HG03432 (cell line): ENCODE results near the gene ANKRD24.
A peak's percentile ranks its signal among the peaks of the same experiment; 100 is the strongest.
"Not testable (repeated sequence)": the region's sequence is repeated elsewhere in the genome, so short reads cannot be mapped to it uniquely, and the experiment has no call there.

ENCODE experiments used
- ATAC-seq: cut with Tn5 transposase; IDR thresholded peaks from one replicate; pipeline ENCODE4 v1.9.1; 2021; ENCODE audit warnings: mild to moderate bottlenecking, moderate library complexity; ENCODE audit not compliant: unreplicated experiment

The ANKRD24 gene

DNA sequence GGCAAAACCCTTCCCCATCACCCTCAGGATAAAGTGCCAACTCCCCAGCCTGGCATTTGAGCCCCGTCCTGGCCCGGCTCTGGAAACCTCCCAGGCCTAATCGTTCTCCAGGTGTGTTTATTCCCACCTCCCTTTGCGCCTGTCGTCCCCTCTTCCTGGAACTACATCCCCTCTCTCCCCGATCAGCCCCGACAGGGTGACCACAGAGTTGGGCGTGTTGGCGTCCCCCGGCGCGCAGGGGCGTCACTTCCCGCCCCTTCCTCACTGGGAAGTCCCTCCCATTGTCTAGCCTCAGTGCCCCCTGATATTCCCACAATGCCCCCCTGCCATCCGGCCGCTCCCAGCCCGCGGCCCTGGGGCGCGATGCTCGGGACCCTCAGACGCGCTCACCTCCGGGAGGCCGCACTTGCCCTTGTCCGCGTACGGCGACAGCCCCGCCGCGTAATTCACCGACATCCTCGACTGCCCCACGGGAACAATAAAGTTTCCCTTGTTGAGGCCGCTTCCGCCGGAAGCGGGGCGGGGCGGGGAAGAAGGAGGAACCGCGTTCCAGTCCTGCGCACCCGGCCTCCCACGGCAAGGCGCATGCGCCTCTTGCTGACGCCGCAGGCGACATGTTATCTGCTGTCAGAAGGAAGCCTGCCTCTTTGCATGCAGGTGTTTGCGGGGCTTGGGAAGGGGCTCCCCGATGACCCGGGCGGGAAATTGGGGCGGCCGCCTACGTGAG, at the start of gene ANKRD24, which contains the start of gene SIRT6:
Gene ANKRD24 (plus strand): TSS at position 606 of the 727 bp plus-strand sequence. CDS start 3,737 bp downstream, outside the sequence.
Gene SIRT6 (minus strand): TSS at position 480 of the 727 bp plus-strand sequence. CDS start 24 bp downstream, at position 456.
- peak; percentile 76 for ATAC-seq

GRCh38 chr19:4134351-4134750, 48.1 kb upstream of the ANKRD24 start:
- ATAC-seq = no peak

- not testable (repeated sequence) for ATAC-seq
Observed at GRCh38 chr19:4135386-4135785, 47.1 kb upstream of the ANKRD24 start.

DNA sequence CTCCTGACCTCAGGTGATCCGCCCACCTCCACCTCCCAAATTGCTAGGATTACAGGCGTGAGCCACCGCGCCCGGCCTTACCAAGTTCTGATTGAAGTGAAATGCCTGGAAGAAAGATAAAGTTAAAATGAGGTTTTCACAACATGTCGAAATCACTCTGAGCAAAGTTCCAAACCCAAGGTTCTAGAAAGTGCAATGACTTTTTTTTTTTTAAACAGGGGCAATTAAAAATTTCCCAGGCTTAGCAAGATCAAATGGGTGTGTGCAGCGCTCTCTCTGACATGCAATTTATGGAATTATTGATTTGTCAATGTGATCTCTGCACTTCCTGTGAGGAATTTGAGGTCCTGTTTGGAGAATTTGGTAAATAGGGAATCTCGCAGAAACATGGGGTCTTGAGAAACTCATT, 45.8 kb upstream of the ANKRD24 start:
- ATAC-seq = no peak

DNA sequence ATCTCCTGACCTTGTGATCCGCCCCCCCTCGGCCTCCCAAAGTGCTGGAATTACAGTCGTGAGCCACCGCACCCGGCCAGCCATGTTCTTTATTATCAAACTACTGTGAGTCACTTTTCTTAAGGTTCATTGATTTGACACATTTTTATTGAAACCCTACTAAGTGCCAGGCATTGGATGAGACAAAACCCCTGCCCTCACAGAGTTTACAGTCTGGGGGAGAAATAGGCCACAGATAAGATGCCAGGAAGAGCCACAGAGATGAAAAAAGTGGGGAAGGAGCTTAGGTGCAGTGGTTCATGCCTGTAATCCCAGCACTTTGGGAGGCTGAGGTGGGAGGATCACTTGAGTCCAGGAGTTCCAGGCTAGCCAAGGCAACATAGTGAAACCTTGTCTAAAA, 44.0 kb upstream of the ANKRD24 start:
- ATAC-seq = no peak

DNA sequence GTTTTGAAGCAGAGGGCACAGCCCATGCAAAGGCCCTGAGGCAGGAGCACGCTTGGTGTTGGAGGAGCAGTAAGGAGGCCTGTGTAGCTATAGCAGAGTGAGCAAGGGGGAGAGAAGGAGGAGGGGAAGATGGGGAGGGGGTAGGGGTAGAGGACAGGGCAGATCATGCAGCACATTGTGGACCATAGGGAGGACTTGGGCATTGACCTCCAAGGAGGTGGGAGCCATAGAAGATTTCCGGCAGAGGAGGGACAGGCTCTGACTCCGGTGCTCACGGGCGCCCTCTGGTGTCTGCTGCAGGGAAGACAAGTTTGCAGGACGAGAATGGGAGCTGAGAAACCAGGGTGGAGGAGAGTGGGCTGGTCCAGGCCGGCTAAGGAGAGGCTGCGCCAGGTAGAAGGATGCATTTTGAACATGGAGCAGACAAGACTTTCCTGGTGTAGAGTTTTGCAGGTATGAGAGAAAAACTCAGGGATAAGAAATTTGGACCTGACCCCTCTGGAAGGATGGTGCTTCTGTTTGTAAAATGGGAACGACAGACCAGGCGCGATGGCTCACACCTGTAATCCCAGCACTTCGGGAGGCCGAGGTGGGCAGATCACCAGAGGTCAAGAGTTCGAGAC, 42.8 kb upstream of the ANKRD24 start:
- no peak for ATAC-seq

GRCh38 chr19:4140237-4140711, 42.2 kb upstream of the ANKRD24 start:
- ATAC-seq = no peak

DNA sequence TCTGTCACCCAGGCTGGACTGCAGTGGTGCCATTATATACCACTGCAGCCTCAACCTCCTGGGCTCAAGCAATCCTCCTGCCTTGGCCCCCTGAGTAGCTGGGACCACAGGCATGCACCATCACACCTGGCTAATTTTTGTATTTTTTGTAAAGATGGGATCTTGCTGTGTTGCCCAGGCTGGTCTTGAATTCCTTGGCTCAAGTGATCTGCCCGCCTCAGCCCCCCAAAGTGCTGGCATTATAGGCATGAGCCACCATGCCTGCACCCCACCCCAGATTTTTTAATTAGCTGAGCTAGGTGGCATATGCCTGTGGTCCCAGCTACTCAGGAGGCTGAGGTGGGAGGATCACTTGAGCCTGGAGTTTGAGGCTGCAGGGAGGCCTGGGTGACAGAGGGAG, 39.6 kb upstream of the ANKRD24 start:
- not testable (repeated sequence) for ATAC-seq

DNA sequence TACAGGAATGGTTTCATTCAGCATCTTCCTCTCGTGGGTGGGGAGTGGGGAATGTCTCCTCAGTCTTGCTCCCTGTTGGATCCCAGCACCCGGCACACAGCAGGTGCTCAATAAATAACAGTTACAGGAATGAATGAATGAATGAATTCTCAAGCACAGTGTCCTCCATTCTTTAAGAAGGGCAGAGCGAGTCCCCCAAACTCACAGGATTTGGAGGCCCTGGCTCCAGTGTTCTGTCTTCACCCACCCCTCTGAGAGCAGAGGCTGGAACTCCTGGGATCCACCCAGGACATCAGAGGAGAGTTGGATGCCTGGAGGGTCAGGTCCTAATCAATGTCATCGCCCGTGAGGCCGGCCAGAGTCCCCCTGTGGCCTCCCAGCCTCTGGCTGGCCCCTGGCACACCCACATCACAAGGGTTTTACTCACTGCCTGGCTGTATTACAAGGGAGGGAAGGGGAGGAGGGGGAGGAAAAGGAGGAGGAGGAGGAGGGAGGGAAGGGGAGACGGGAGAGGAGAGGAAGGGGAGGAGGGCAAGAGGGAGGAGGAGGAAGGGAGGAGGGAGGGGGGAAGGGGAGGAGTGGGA, 37.7 kb upstream of the ANKRD24 start:
- ATAC-seq = no peak

GRCh38 chr19:4149518-4150288, 32.8 kb upstream of the ANKRD24 start:
- no peak for ATAC-seq

- no peak for ATAC-seq
Observed at GRCh38 chr19:4151623-4152022, 30.9 kb upstream of the ANKRD24 start.

DNA sequence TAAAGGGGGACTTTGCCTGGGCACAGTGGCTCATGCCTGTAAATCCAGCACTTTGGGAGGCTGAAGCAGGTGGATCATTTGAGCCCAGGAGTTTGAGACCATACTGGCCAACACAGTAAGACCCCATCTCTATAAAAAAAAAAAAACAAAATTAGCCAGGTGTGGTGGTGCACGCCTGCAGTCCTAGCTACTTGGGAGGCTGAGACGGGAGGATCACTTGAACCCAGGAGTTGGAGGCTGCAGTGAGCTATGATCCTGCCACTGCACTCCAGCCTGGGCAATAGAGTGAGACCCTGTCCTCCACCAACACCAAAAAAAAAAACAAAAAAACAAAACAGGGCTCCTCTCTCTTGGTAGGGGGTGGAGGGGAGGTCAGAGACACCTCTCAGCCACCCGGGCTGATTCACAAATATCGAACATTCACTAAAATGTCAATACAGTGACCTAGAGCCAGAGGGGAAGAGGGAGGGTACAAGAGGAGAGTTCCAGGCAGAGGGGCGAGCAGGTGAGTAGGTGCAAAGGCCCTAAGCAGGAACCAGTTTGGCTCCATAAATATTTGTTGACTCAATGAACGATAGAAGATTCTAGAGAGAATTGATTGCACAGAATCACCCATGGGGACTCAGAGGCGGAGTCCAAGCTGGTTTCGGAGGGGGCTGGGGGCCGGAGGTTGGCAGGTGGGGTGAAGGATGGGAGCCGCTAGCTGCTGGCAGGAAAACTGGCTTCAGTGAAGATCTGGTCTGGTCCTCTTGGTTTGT, 30.1 kb upstream of the ANKRD24 start:
- ATAC-seq = no peak

DNA sequence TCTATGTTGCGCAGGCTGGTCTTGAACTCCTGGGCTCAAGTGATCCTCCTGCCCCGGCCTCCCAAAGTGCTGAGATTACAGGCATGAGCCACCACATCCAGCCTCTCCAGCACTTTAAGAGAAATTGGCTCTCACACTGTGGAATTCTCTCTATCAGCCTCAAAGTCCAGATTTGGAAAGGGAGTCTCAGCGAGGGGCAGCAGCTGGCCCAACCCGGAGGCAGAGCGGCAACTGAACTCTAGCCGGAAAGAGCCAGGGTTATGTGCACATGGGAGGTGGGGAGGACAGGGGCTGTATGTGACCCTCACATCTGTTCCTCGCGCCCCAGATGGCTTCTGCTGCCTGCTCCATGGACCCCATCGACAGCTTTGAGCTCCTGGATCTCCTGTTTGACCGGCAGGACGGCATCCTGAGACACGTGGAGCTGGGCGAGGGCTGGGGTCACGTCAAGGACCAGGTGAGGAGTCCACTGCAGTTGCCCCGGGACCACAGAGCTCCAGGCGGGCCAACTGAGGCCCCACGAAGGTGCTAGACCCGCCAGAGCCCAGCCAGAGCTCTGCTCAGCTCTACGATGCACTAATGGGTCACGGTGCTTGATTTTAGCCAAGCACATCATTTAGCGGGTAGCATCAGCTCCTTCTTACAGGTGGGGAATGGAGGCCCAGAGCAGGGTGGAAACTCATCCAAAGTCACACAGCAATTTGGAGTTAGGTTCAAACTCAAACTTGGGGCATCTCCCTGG, 27.7 kb upstream of the ANKRD24 start:
- no peak for ATAC-seq

GRCh38 chr19:4157164-4157563, 25.3 kb upstream of the ANKRD24 start:
- ATAC-seq = no peak

DNA sequence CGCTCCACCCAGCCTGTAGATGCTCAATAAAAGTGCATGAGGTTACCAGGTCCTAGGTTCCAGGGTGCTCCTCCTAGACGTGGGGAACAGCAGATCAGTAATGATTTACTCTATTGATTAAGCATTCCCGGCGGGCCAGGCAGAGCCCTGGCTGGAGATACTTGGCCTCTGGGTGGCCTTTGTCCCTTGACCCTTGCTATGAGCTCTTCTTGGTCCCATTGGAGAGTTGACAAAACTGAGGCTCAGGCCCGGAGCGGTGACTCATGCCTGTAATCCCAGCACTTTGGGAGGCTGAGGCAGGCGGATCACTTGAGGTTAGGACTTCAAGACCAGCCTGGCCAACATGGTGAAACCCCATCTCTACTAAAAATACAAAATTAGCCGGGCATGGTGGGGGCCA, 24.5 kb upstream of the ANKRD24 start:
- not testable (repeated sequence) for ATAC-seq

GRCh38 chr19:4161415-4162077, 20.9 kb upstream of the ANKRD24 start:
- ATAC-seq = no peak

- ATAC-seq = no peak
Observed at GRCh38 chr19:4164262-4164661, 18.2 kb upstream of the ANKRD24 start.

- ATAC-seq = no peak
Observed at GRCh38 chr19:4171676-4172075, 10.8 kb upstream of the ANKRD24 start.

DNA sequence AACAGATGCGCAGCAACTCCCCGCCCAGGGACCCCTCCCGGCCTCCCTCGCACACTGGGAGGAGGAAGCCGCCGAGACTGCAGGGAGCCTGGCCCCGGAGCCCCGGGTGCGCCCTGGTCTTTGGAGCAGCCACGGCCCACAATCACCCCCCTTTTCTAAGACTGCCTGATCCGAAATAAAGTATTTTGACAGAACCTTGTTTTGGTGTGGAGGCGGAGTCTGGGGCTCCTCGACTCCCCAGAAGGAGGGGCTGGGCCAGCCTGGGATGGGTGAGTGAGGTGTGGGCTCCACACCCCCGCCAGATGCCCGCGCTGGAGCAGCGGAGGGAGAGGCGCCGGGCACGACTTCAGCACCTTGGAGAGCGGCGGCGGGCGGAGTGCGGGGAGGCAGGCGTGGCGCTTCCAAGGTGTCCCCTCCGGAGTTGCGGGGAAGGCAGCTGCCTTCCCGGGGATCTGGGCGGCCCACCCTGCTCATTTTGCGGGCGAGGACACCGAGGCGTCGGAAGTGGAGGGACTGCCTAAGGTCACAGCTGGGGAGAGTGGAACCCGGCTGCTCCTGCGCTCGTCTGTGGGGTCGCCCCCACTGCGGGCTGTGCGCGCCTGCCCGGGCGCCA, 9.5 kb upstream of the ANKRD24 start:
- ATAC-seq = no peak
